Panc1 (cell line): ENCODE measurements around the gene CNOT4. TPM values are rescaled to one million over a fixed set of nuclear protein-coding genes. Genes with fewer than 3 reads are reported as not detected.

Experiments used
- ATAC-seq: fragments of 200-7000 bp; cut with Tn5 transposase; 2 replicates; pipeline ENCODE4 v1.9.1; 2020; ENCODE audit warnings: mild to moderate bottlenecking, moderate library complexity
- BruUV-seq: library from RNA; stranded (reverse); fragments of 400-500 nt; replicated peaks from 2 replicates; lab custom pipeline; 2021; lab: Mats Ljungman, UMichigan
- CTCF ChIA-PET: fragments of 300-600 bp; sonication (Branson Sonifier 250); formaldehyde crosslinking; loops from one replicate; lab custom pipeline; 2022; ENCODE audit warnings: antibody characterized with exemption; lab: Charles Lee
- POLR2A ChIA-PET: fragments of 300-600 bp; sonication (Branson Sonifier 250); formaldehyde crosslinking; loops from one replicate; lab custom pipeline; 2022; ENCODE audit warnings: antibody characterized with exemption; lab: Charles Lee
- DNase-seq: peaks from one replicate; pipeline ENCODE4 v3.0.0-alpha.2; 2010; ENCODE audit warnings: low read depth, low spot score
- H3K27ac ChIP-seq: 2 replicates; pipeline ENCODE4 v1.5.1; 2011; ENCODE audit warnings: mild to moderate bottlenecking, low read length, inconsistent platforms
- H3K27me3 ChIP-seq: fragments of 200-500 bp; sonication (Bioruptor generic); 2 replicates; pipeline ENCODE4 v1.6.0; 2014; ENCODE audit warnings: low read length, inconsistent platforms; ENCODE audit not compliant: control insufficient read depth, insufficient read depth
- H3K36me3 ChIP-seq: fragments of 200-500 bp; sonication (Bioruptor generic); 2 replicates; pipeline ENCODE4 v1.5.1; 2014; ENCODE audit warnings: inconsistent platforms, mild to moderate bottlenecking, low read length, moderate library complexity; ENCODE audit not compliant: control insufficient read depth, insufficient read depth
- H3K4me1 ChIP-seq: 2 replicates; pipeline ENCODE4 v1.5.1; 2011; ENCODE audit warnings: inconsistent platforms, mild to moderate bottlenecking, low read length, moderate library complexity; ENCODE audit not compliant: control insufficient read depth, insufficient read depth
- H3K4me3 ChIP-seq, 2 experiments: 2 replicates each; pipeline ENCODE4 v1.5.1; 2011 to 2012; ENCODE audit warnings: low read depth in 2 of 2, low read length in 2 of 2, mild to moderate bottlenecking in 2 of 2, inconsistent platforms in 1 of 2, moderate library complexity in 1 of 2
- H3K9me3 ChIP-seq: fragments of 200-500 bp; sonication (Bioruptor generic); 2 replicates; pipeline ENCODE4 v1.5.1; 2014; ENCODE audit warnings: low read depth, mild to moderate bottlenecking, inconsistent platforms, low read length, moderate library complexity; ENCODE audit not compliant: control insufficient read depth, insufficient read depth
- CTCF ChIP-seq: fragments of 450-650 bp; IDR thresholded peaks from 2 replicates; pipeline ENCODE4 v1.5.1; 2017; ENCODE audit warnings: mild to moderate bottlenecking
- POLR2AphosphoS5 ChIP-seq: IDR thresholded peaks from 2 replicates; pipeline ENCODE4 v1.6.1; 2012; ENCODE audit warnings: mild to moderate bottlenecking, low read depth, low read length, moderate library complexity
- REST ChIP-seq, 2 experiments: IDR thresholded peaks; 2 replicates each; pipeline ENCODE4 v1.6.1; 2011 to 2012; ENCODE audit warnings: low read depth in 2 of 2, control low read depth in 1 of 2, low read length in 1 of 2, mild to moderate bottlenecking in 1 of 2, moderate library complexity in 1 of 2; ENCODE audit not compliant: insufficient read depth in 1 of 2
- SIN3A ChIP-seq: IDR thresholded peaks from 2 replicates; pipeline ENCODE4 v1.6.1; 2012; ENCODE audit warnings: low read depth, mild to moderate bottlenecking, low read length, moderate library complexity, borderline replicate concordance; ENCODE audit not compliant: insufficient read depth
- TCF7L2 ChIP-seq: IDR thresholded peaks from 2 replicates; pipeline ENCODE4 v1.6.1; 2011; ENCODE audit warnings: mild to moderate bottlenecking, low read depth, low read length, inconsistent platforms
- in situ Hi-C: cut with HindIII; loops from 2 replicates; pipeline ENCODE4 v1.10.0; 2016; ENCODE audit warnings: low sequenced_read_pairs, low pct_unique_long_range_greater_than_20kb
- intact Hi-C: fragments of 100-400 bp; cut with micrococcal nuclease; formaldehyde crosslinking; loops from one replicate; pipeline ENCODE4 v1.10.0; 2022; ENCODE audit not compliant: unreplicated experiment
- total RNA-seq: library from RNA; stranded (reverse); gene quantifications from one replicate; pipeline ENCODE4 v1.2.1, GENCODE V29; 2021; ENCODE audit not compliant: unreplicated experiment

The CNOT4 gene
- total RNA-seq, 1 experiment from 2014 or later: 22.3 TPM

GRCh38 chr7:135459076-135459475, 50.8 kb downstream of the CNOT4 start:
- Histone ChIP-seq H3K27me3 (no peaks in the 10 kb centered on the region), H3K4me1 (peaks cover 6% of the 10 kb centered on the region; the same call in 1 of the 2 replicates), H3K4me3 (no peak overlapping the region), H3K9me3 (no peaks in the 10 kb centered on the region), H3K27ac (no peak overlapping the region), H3K36me3 (no peaks in the 10 kb centered on the region)
- DNase-seq (no peak), ATAC-seq (no peak)
- CTCF ChIA-PET: interaction anchor here (0.6 to 0.9 kb wide), 2 partner anchors 44 to 185 kb away, joined by 3 read pairs; no protein-coding TSS in a partner anchor
- TF ChIP-seq REST (IDR thresholded peaks at IDR 0.05; ENCODE audit: insufficient read depth in 1 of 2, low read depth in 2 of 2, low read length in 1 of 2) (no peak), POLR2AphosphoS5 (no peak), CTCF (no peak), SIN3A (no peak), TCF7L2 (no peak)
- POLR2A ChIA-PET: no interaction called here
- intact Hi-C loops: no loop called here
- in situ Hi-C loops: no loop called here
- no TSS peak for BruUV-seq

- BruUV-seq: no TSS peak
- Histone ChIP-seq H3K4me3 (no peak overlapping the region), H3K27me3 (no peaks in the 10 kb centered on the region), H3K9me3 (no peaks in the 10 kb centered on the region), H3K27ac (no peak overlapping the region), H3K4me1 (peaks cover 3% of the 10 kb centered on the region; the same call in 1 of the 2 replicates), H3K36me3 (no peaks in the 10 kb centered on the region)
- ChIA-PET POLR2A (interaction anchor here (0.6 to 0.7 kb wide), 2 partner anchors 10 to 136 kb away, joined by 3 to 6 read pairs; no protein-coding TSS in a partner anchor), CTCF (no interaction called here)
- ATAC-seq: no peak
- no peak for DNase-seq
- intact Hi-C loops: no loop called here
- in situ Hi-C loops: no loop called here
- TF ChIP-seq CTCF (no peak), REST (IDR thresholded peaks at IDR 0.05; ENCODE audit: insufficient read depth in 1 of 2, low read depth in 2 of 2, low read length in 1 of 2) (no peak), TCF7L2 (no peak), POLR2AphosphoS5 (no peak), SIN3A (no peak)
These were observed 55.8 kb downstream of the CNOT4 start for GRCh38 chr7:135454060-135454459.
